Measurements from ENCODE around the gene CDH23.

DNA sequence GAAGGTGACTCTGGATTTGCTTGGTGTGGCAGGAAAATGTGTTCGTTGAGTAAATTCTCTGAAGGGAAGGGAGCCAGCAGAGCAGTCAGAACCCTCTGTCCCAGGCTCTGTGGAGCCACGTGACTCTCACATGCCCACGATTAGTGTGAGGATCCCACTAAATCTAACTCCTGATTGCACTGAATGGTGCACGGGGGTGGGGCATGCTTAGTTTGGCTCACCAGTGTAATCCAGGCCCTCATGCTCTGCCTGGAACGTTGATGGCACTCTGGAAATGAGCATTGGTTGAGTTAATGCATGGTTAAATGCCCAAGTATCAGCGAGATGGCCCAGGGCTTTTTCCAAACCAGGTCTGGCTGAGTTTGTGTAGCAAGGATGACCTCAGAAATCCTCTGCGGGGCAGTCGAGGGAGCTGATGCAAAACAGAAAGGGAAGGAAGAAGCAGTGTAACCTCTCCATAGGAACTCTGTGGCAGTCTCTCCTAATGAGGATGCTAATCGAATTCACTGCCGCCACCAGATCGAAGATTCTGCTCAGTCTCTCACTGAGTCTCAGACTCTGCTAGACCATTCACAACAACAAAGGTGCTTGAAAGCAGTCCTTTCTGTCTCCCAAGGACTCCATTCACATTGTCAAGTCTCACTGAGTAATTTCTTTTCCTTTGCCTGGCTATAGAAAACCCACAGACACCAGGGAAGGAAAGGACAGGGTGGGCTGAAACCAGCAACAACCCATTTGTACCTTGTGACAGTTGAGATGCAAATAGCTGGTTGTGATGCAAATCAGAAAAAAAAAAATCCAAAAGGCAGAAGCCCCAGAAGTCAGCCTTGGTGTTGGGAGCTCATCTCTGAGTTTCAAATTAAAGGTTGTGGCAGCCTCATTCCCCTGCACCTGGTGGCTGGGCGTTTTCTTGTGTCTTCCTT lies 224.8 kb downstream of the CDH23 start:
- TF ChIP-seq CREB1 (IDR thresholded peaks at IDR 0.05) (no peak), CREB1 (CRISPR knock-in tag; IDR thresholded peaks at IDR 0.05) (no peak), ETV6 (IDR thresholded peaks at IDR 0.05; ENCODE audit: borderline replicate concordance in 1 of 2, low read depth in 2 of 2, low read length in 1 of 2) (no peak), ETV6 (CRISPR knock-in tag; IDR thresholded peaks at IDR 0.05; ENCODE audit: borderline replicate concordance) (no peak), ZNF232 (CRISPR knock-in tag; IDR thresholded peaks at IDR 0.05) (no peak)
